Hepatocyte (in vitro differentiated cells): ENCODE measurements around the gene IFT88. TPM values are rescaled to one million over a fixed set of nuclear protein-coding genes. Genes with fewer than 3 reads are reported as not detected.

Experiments used
- DNase-seq: peaks from one replicate; pipeline ENCODE4 v3.0.0-alpha.2; 2016; ENCODE audit warnings: low spot score
- H2AFZ ChIP-seq: fragments of 200-600 bp; sonication (generic); 2 replicates; pipeline ENCODE4 v1.6.0; 2016; ENCODE audit warnings: antibody characterized with exemption, mild to moderate bottlenecking
- H3K27ac ChIP-seq: fragments of 200-600 bp; sonication (generic); 2 replicates; pipeline ENCODE4 v1.5.1; 2016; ENCODE audit warnings: mild to moderate bottlenecking
- H3K27me3 ChIP-seq: fragments of 200-600 bp; sonication (generic); 2 replicates; pipeline ENCODE4 v1.6.1; 2016
- H3K36me3 ChIP-seq: fragments of 200-600 bp; sonication (generic); replicated peaks from 2 replicates; pipeline ENCODE4 v1.5.1; 2016; ENCODE audit warnings: low read depth; ENCODE audit not compliant: insufficient read depth
- H3K4me1 ChIP-seq: fragments of 200-600 bp; sonication (generic); 2 replicates; pipeline ENCODE4 v1.5.1; 2016; ENCODE audit warnings: mild to moderate bottlenecking, moderate library complexity; ENCODE audit not compliant: insufficient read depth
- H3K4me2 ChIP-seq: fragments of 200-600 bp; sonication (generic); 2 replicates; pipeline ENCODE4 v1.6.0; 2016
- H3K4me3 ChIP-seq: fragments of 200-600 bp; sonication (generic); 2 replicates; pipeline ENCODE4 v1.5.1; 2016; ENCODE audit warnings: mild to moderate bottlenecking
- H3K79me2 ChIP-seq: fragments of 200-600 bp; sonication (generic); 2 replicates; pipeline ENCODE4 v1.6.0; 2017; ENCODE audit warnings: mild to moderate bottlenecking
- H3K9me2 ChIP-seq: fragments of 200-600 bp; sonication (generic); replicated peaks from 2 replicates; pipeline ENCODE4 v1.6.0; 2017; ENCODE audit warnings: mild to moderate bottlenecking; ENCODE audit not compliant: insufficient read depth
- H3K9me3 ChIP-seq: fragments of 200-600 bp; sonication (generic); 2 replicates; pipeline ENCODE4 v1.5.1; 2016; ENCODE audit warnings: low read depth, mild to moderate bottlenecking
- H4K20me1 ChIP-seq: fragments of 200-600 bp; sonication (generic); 2 replicates; pipeline ENCODE4 v1.6.0; 2016; ENCODE audit warnings: mild to moderate bottlenecking; ENCODE audit not compliant: insufficient read depth, poor library complexity, severe bottlenecking
- CTCF ChIP-seq: fragments of 200-600 bp; sonication (generic); IDR thresholded peaks from 2 replicates; pipeline ENCODE4 v1.5.1; 2016; ENCODE audit warnings: antibody characterized with exemption, mild to moderate bottlenecking; ENCODE audit not compliant: poor library complexity
- EZH2 ChIP-seq: fragments of 200-600 bp; sonication (generic); IDR thresholded peaks from 2 replicates; pipeline ENCODE4 v1.6.1; 2016; ENCODE audit warnings: antibody characterized with exemption, mild to moderate bottlenecking, borderline replicate concordance
- EZH2phosphoT487 ChIP-seq: fragments of 200-600 bp; sonication (generic); IDR thresholded peaks from one replicate; pipeline ENCODE4 v1.6.1; 2018; ENCODE audit warnings: antibody characterized with exemption, mild to moderate bottlenecking, low read depth, moderate library complexity; ENCODE audit not compliant: unreplicated experiment, severe bottlenecking
- WGBS: methylation state at CpG from one replicate; pipeline ENCODE4 v1.1.6; 2016; ENCODE audit warnings: low lambda C conversion rate; ENCODE audit errors: missing lambda C conversion rate; 5-methylcytosine and 5-hydroxymethylcytosine counted together
- polyA plus RNA-seq: library from polyadenylated mRNA; unstranded; fragments of >200 nt; fragmentation: Nextera tagmentation; extraction: Ambion mirVana; gene quantifications from 2 replicates; pipeline ENCODE4 v1.2.1, GENCODE V29; 2016
- total RNA-seq: library from RNA; depleted of rRNA; stranded (reverse); fragments of >200 nt; gene quantifications from 2 replicates; pipeline ENCODE4 v1.2.3, GENCODE V29; 2014

Gene IFT88
- total and polyA plus RNA-seq, 2 experiments from 2014 or later: 9.2 to 19.2 TPM

- WGBS: 94% methylated on average over 3 of the region's 3 CpGs
- H3K36me3 ChIP-seq: peaks cover 9% of the 10 kb centered on the region
- no peak overlapping the region for H3K4me2 ChIP-seq
- H3K4me1 ChIP-seq: no peaks in the 10 kb centered on the region
- DNase-seq: no peak
- TF ChIP-seq CTCF: no peak
- no peak for TF ChIP-seq EZH2
- no peak for TF ChIP-seq EZH2phosphoT487
- no peaks in the 10 kb centered on the region for H4K20me1 ChIP-seq
- peaks cover 21% of the 10 kb centered on the region for H3K79me2 ChIP-seq
- H3K27ac ChIP-seq: no peak overlapping the region
- H3K9me2 ChIP-seq: no peaks in the 10 kb centered on the region
- no peak overlapping the region for H3K4me3 ChIP-seq
- H3K27me3 ChIP-seq: no peaks in the 10 kb centered on the region
- H2AFZ ChIP-seq: no peak overlapping the region
- peaks cover 12% of the 10 kb centered on the region for H3K9me3 ChIP-seq
Measured at GRCh38 chr13:20579191-20579590, 12.2 kb downstream of the IFT88 start.

- peaks cover 9% of the 10 kb centered on the region for H3K36me3 ChIP-seq
- H3K79me2 ChIP-seq: peaks cover 19% of the 10 kb centered on the region
- no peaks in the 10 kb centered on the region for H4K20me1 ChIP-seq
- TF ChIP-seq EZH2phosphoT487: no peak
- no peak for TF ChIP-seq EZH2
- TF ChIP-seq CTCF: no peak
- H3K4me1 ChIP-seq: no peaks in the 10 kb centered on the region
- H3K9me2 ChIP-seq: no peaks in the 10 kb centered on the region
- peaks cover 12% of the 10 kb centered on the region for H3K9me3 ChIP-seq
- no peak overlapping the region for H3K4me3 ChIP-seq
- H3K27me3 ChIP-seq: no peaks in the 10 kb centered on the region
- H3K4me2 ChIP-seq: no peak overlapping the region
- no peak overlapping the region for H3K27ac ChIP-seq
- DNase-seq: no peak
- WGBS: 93% methylated on average over 5 of the region's 5 CpGs
- H2AFZ ChIP-seq: no peak overlapping the region
Measured at GRCh38 chr13:20580257-20580656, 13.3 kb downstream of the IFT88 start.

- DNase-seq: no peak
- no peak overlapping the region for H2AFZ ChIP-seq
- H3K27ac ChIP-seq: no peak overlapping the region
- H3K4me1 ChIP-seq: no peaks in the 10 kb centered on the region
- H3K27me3 ChIP-seq: no peaks in the 10 kb centered on the region
- H3K9me2 ChIP-seq: no peaks in the 10 kb centered on the region
- no peak for TF ChIP-seq CTCF
- no peak for TF ChIP-seq EZH2
- no peak for TF ChIP-seq EZH2phosphoT487
- H3K4me3 ChIP-seq: no peak overlapping the region
- H3K4me2 ChIP-seq: no peak overlapping the region
- peaks cover 12% of the 10 kb centered on the region for H3K9me3 ChIP-seq
- WGBS: 77% methylated on average over 2 of the region's 2 CpGs
- peaks cover 9% of the 10 kb centered on the region for H3K36me3 ChIP-seq
- no peaks in the 10 kb centered on the region for H4K20me1 ChIP-seq
- peaks cover 7% of the 10 kb centered on the region for H3K79me2 ChIP-seq
Measured at GRCh38 chr13:20582026-20582425, 15.1 kb downstream of the IFT88 start.

- no peak overlapping the region for H3K27ac ChIP-seq
- no peak overlapping the region for H2AFZ ChIP-seq
- H3K36me3 ChIP-seq: peaks cover 9% of the 10 kb centered on the region
- no peaks in the 10 kb centered on the region for H3K79me2 ChIP-seq
- peaks cover 7% of the 10 kb centered on the region for H3K9me3 ChIP-seq
- H3K27me3 ChIP-seq: no peaks in the 10 kb centered on the region
- TF ChIP-seq CTCF (no peak), EZH2phosphoT487 (no peak), EZH2 (no peak)
- H3K9me2 ChIP-seq: no peaks in the 10 kb centered on the region
- no peak overlapping the region for H3K4me3 ChIP-seq
- H4K20me1 ChIP-seq: no peaks in the 10 kb centered on the region
- DNase-seq: no peak
- H3K4me2 ChIP-seq: no peak overlapping the region
- WGBS: 100% methylated on average over 1 of the region's 1 CpG
- peaks cover 2% of the 10 kb centered on the region for H3K4me1 ChIP-seq
Measured at GRCh38 chr13:20583803-20584293, 16.9 kb downstream of the IFT88 start.
